ENCODE data around the gene DIABLO.

GRCh38 chr12:122238861-122239260 is 13.0 kb upstream of the DIABLO start:
- TF ChIP-seq POLR2A (IDR thresholded peaks at IDR 0.05) (no peak), CTCF (IDR thresholded peaks at IDR 0.05) (no peak)

All from vagina (tissue), 2 donors.